H1 (cell line): ENCODE measurements around the gene MARK1. TPM values are rescaled to one million over a fixed set of nuclear protein-coding genes. Genes with fewer than 3 reads are reported as not detected.

ENCODE experiments used
- CTCF ChIA-PET: fragments of 300-600 bp; sonication (Branson Sonifier 250); formaldehyde crosslinking; loops from one replicate; lab custom pipeline; 2021; ENCODE audit not compliant: partially characterized antibody; lab: Charles Lee
- POLR2A ChIA-PET: fragments of 300-600 bp; sonication (Branson Sonifier 250); formaldehyde crosslinking; loops from one replicate; lab custom pipeline; 2021; ENCODE audit warnings: inconsistent platforms; ENCODE audit not compliant: partially characterized antibody; lab: Charles Lee
- DNase-seq, 2 experiments: peaks; one replicate each; pipeline versions ENCODE4 v3.0.0 to v3.0.0-alpha.2; 2010 to 2022; ENCODE audit warnings: low spot score in 2 of 2, low read depth in 1 of 2, mixed read lengths in 1 of 2
- FAIRE-seq: peaks from 2 replicates; lab custom pipeline; 2011; peaks lifted over from hg19 to GRCh38; lab: Jason Lieb, UNC
- H2AFZ ChIP-seq: 2 replicates; pipeline ENCODE4 v1.8.1; 2012; ENCODE audit warnings: low read length, inconsistent platforms
- H2AK5ac ChIP-seq: 2 replicates; pipeline ENCODE4 v1.6.1; 2013; ENCODE audit warnings: low read depth, low read length
- H2BK120ac ChIP-seq: replicated peaks from 2 replicates; pipeline ENCODE3; 2013; ENCODE audit warnings: low read depth, low read length, inconsistent platforms
- H2BK12ac ChIP-seq: 2 replicates; pipeline ENCODE4 v1.6.1; 2013; ENCODE audit warnings: low read depth, low read length
- H2BK15ac ChIP-seq: 2 replicates; pipeline ENCODE4 v1.6.1; 2013; ENCODE audit warnings: low read length
- H2BK20ac ChIP-seq: 2 replicates; pipeline ENCODE4 v1.6.1; 2013; ENCODE audit warnings: low read length
- H2BK5ac ChIP-seq: 2 replicates; pipeline ENCODE4 v1.6.1; 2013; ENCODE audit warnings: low read depth, low read length
- H3K14ac ChIP-seq: 2 replicates; pipeline ENCODE4 v1.6.1; 2013; ENCODE audit warnings: inconsistent platforms; ENCODE audit not compliant: insufficient read length
- H3K18ac ChIP-seq: 2 replicates; pipeline ENCODE4 v1.6.1; 2013; ENCODE audit warnings: low read length; ENCODE audit errors: extremely low read depth
- H3K23ac ChIP-seq: 2 replicates; pipeline ENCODE4 v1.6.1; 2013; ENCODE audit warnings: inconsistent platforms; ENCODE audit not compliant: insufficient read length
- H3K23me2 ChIP-seq: 2 replicates; pipeline ENCODE4 v1.6.1; 2013; ENCODE audit warnings: low read depth, low read length
- H3K27ac ChIP-seq: 2 replicates; pipeline ENCODE4 v1.6.1; 2011; ENCODE audit warnings: low read depth, low read length, inconsistent platforms
- H3K27me3 ChIP-seq, 4 experiments: replicated peaks in 1 of 4; 1 replicate in 1 of 4; 2 replicates in 3 of 4; pipeline versions ENCODE4 v1.6.1 to v1.8.1; 2011 to 2013; ENCODE audit warnings: low read length in 3 of 4, mild to moderate bottlenecking in 3 of 4, inconsistent platforms in 2 of 4, mixed read lengths in 2 of 4, moderate library complexity in 1 of 4; ENCODE audit not compliant: control insufficient read depth in 3 of 4, insufficient read depth in 3 of 4; ENCODE audit errors: extremely low read depth in 1 of 4
- H3K36me3 ChIP-seq, 4 experiments: 2 replicates each; pipeline versions ENCODE4 v1.6.1 to v1.8.1; 2011 to 2013; ENCODE audit warnings: mild to moderate bottlenecking in 4 of 4, low read length in 3 of 4, moderate library complexity in 2 of 4, control low read depth in 1 of 4, inconsistent platforms in 1 of 4; ENCODE audit not compliant: insufficient read depth in 4 of 4, control insufficient read depth in 2 of 4
- H3K4ac ChIP-seq: replicated peaks from 2 replicates; pipeline ENCODE3; 2013; ENCODE audit warnings: low read length, low read depth, mixed read lengths, inconsistent platforms; ENCODE audit not compliant: insufficient read length
- H3K4me1 ChIP-seq, 4 experiments: replicated peaks in 1 of 4; 1 replicate in 1 of 4; 2 replicates in 3 of 4; pipeline versions ENCODE4 v1.6.1 to v1.8.1; 2011 to 2013; ENCODE audit warnings: low read length in 3 of 4, inconsistent platforms in 2 of 4, mixed read lengths in 1 of 4; ENCODE audit not compliant: insufficient read depth in 4 of 4, control insufficient read depth in 3 of 4
- H3K4me2 ChIP-seq, 2 experiments: 2 replicates each; pipeline versions ENCODE4 v1.6.1 to v1.8.1; 2011 to 2013; ENCODE audit warnings: low read depth in 2 of 2, low read length in 2 of 2, control low read depth in 1 of 2, inconsistent platforms in 1 of 2, mild to moderate bottlenecking in 1 of 2; ENCODE audit not compliant: insufficient read depth in 1 of 2
- H3K4me3 ChIP-seq, 4 experiments: fragments of 200-600, 300-600 bp in 1 of 4; sonication (generic), shearing (Covaris generic), sonication (Bioruptor Twin) in 1 of 4; 2 replicates each; pipeline versions ENCODE4 v1.5.1 to v1.8.1; 2011 to 2016; ENCODE audit warnings: low read length in 4 of 4, low read depth in 3 of 4, control low read depth in 2 of 4, inconsistent platforms in 2 of 4, mild to moderate bottlenecking in 2 of 4, mixed read lengths in 1 of 4, moderate library complexity in 1 of 4; ENCODE audit not compliant: insufficient read depth in 2 of 4; ENCODE audit errors: extremely low read depth in 1 of 4
- H3K56ac ChIP-seq: replicated peaks from 2 replicates; pipeline ENCODE3; 2013; ENCODE audit warnings: low read depth, mild to moderate bottlenecking, mixed read lengths, low read length, inconsistent platforms; ENCODE audit not compliant: insufficient read length
- H3K79me1 ChIP-seq: 2 replicates; pipeline ENCODE4 v1.6.1; 2013; ENCODE audit warnings: low read depth, low read length, control low read depth
- H3K79me2 ChIP-seq, 2 experiments: 2 replicates each; pipeline versions ENCODE4 v1.6.1 to v1.8.1; 2012 to 2013; ENCODE audit warnings: low read length in 2 of 2, mild to moderate bottlenecking in 2 of 2, inconsistent platforms in 1 of 2; ENCODE audit not compliant: insufficient read depth in 2 of 2, control insufficient read depth in 1 of 2
- H3K9ac ChIP-seq, 4 experiments: replicated peaks in 1 of 4; 1 replicate in 1 of 4; 2 replicates in 3 of 4; pipeline versions ENCODE4 v1.6.1 to v1.8.1; 2011 to 2013; ENCODE audit warnings: low read depth in 3 of 4, low read length in 3 of 4, control low read depth in 2 of 4, mild to moderate bottlenecking in 2 of 4, moderate library complexity in 2 of 4, inconsistent platforms in 1 of 4; ENCODE audit errors: extremely low read depth in 1 of 4
- H3K9me3 ChIP-seq, 2 experiments: 2 replicates each; pipeline versions ENCODE4 v1.6.1 to v1.8.1; 2012 to 2013; ENCODE audit warnings: mild to moderate bottlenecking in 2 of 2, moderate library complexity in 2 of 2, control low read depth in 1 of 2, inconsistent platforms in 1 of 2, low read depth in 1 of 2, low read length in 1 of 2, mixed read lengths in 1 of 2; ENCODE audit not compliant: insufficient read depth in 2 of 2
- H4K20me1 ChIP-seq, 2 experiments: replicated peaks in 1 of 2; 2 replicates each; pipeline versions ENCODE3 to v1.8.1; 2011 to 2013; ENCODE audit warnings: inconsistent platforms in 2 of 2, low read length in 2 of 2, mild to moderate bottlenecking in 1 of 2; ENCODE audit not compliant: insufficient read depth in 2 of 2, control insufficient read depth in 1 of 2
- H4K5ac ChIP-seq: 2 replicates; pipeline ENCODE4 v1.6.1; 2013; ENCODE audit warnings: low read length, low read depth, mixed read lengths, inconsistent platforms; ENCODE audit not compliant: insufficient read length
- H4K8ac ChIP-seq: 2 replicates; pipeline ENCODE4 v1.8.0; 2013; ENCODE audit warnings: mild to moderate bottlenecking, moderate library complexity, low read length, inconsistent platforms; ENCODE audit not compliant: insufficient read depth; ENCODE audit errors: extremely low read depth
- H4K91ac ChIP-seq: replicated peaks from 2 replicates; pipeline ENCODE3; 2013; ENCODE audit warnings: low read length, mixed read lengths, inconsistent platforms; ENCODE audit not compliant: insufficient read length
- BRCA1 ChIP-seq: IDR thresholded peaks from 2 replicates; pipeline ENCODE4 v1.6.1; 2012; ENCODE audit warnings: low read depth, low read length, improper control_type of control experiment
- RAD21 ChIP-seq, 2 experiments: IDR thresholded peaks in 1 of 2; conservative IDR thresholded peaks in 1 of 2; 2 replicates each; pipeline ENCODE4 v1.6.1; 2011; ENCODE audit warnings: low read depth in 2 of 2, low read length in 2 of 2, improper control_type of control experiment in 1 of 2, inconsistent platforms in 1 of 2, mild to moderate bottlenecking in 1 of 2, moderate library complexity in 1 of 2
- SP2 ChIP-seq: IDR thresholded peaks from 2 replicates; pipeline ENCODE4 v1.6.1; 2012; ENCODE audit warnings: mild to moderate bottlenecking, low read length, inconsistent platforms
- TCF12 ChIP-seq: IDR thresholded peaks from 2 replicates; pipeline ENCODE4 v1.6.1; 2011; ENCODE audit warnings: low read depth, mild to moderate bottlenecking, low read length
- WGBS, 2 experiments: shearing (Covaris generic) in 1 of 2; methylation state at CpG; one replicate each; pipeline versions ENCODE4 v1.1.6 to v1.1.7; 2013 to 2015; ENCODE audit warnings: low lambda C conversion rate in 2 of 2, mixed read lengths in 2 of 2, inconsistent platforms in 1 of 2, low coverage in 1 of 2, missing lambda C conversion rate in 1 of 2; ENCODE audit not compliant: insufficient replicate concordance in 2 of 2, insufficient coverage in 1 of 2, insufficient read length in 1 of 2; ENCODE audit errors: extremely low coverage in 1 of 2, missing lambda C conversion rate in 1 of 2; 5-methylcytosine and 5-hydroxymethylcytosine counted together
- polyA plus RNA-seq, 7 experiments: library from polyadenylated mRNA; depleted of rRNA in 3 of 7; stranded (reverse) in 5 of 7; unstranded in 2 of 7; fragments of >200 nt in 5 of 7; fragments of 200-250 nt in 2 of 7; gene quantifications; 1 replicate in 5 of 7; 2 replicates in 1 of 7; 4 replicates in 1 of 7; pipeline versions ENCODE4 v1.2.1 to v1.2.3, GENCODE V29; 2011 to 2013; ENCODE audit warnings: missing spikeins in 2 of 7, mixed read lengths in 2 of 7
- total RNA-seq: library from RNA; stranded (reverse); fragmentation: NEBNext Ultra II Directional; extraction: Animal tissue kit (Norgen Biotek cat#: 25700); gene quantifications from 2 replicates; pipeline ENCODE4 v1.2.1, GENCODE V29; 2021

Gene MARK1
- total and polyA plus RNA-seq, 2 of the 8 experiments (the other 6 are each of a cell fraction or from before 2014, with no cell fraction given), result 5.5 to 20.5 TPM

DNA sequence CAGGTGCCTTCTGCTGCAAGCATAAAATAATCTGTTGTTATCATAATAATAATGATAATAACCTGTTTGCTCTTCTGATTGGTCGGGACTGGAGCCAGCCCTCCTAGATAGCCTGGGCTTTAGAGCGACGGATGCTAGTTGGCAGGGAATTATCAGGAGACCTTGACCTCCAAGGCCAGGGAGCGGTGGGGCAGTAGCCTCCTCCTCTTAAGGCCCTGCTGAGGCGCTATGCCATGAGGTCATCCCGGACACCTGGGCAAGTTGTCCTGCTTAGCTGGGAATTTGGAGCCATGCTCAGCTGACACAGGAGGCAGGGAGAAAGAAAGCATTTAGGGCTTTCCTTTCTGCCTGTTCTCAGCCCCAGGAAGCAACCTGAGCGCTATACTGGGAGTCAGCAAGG lies 177.8 kb downstream of the MARK1 start:
- 97% methylated on average over 7 of the region's 7 CpGs; no CpG with 5 or more reads in 1 of the 2 experiments for WGBS, 2 experiments
- Histone ChIP-seq H3K79me1 (no peaks in the 10 kb centered on the region), H3K4me3 (no peak overlapping the region), H2AK5ac (no peak overlapping the region), H3K9ac (no peak overlapping the region), H2BK12ac (peak overlapping the region; percentile 60; the same call in 1 of the 2 replicates), H3K14ac (no peak overlapping the region), H3K36me3 (no peaks in the 10 kb centered on the region), H2BK20ac (no peak overlapping the region), H3K18ac (no peak overlapping the region), H2BK15ac (no peak overlapping the region), H3K9me3 (no peaks in the 10 kb centered on the region), H3K23ac (no peak overlapping the region), H3K56ac (no peak overlapping the region)
- FAIRE-seq, result no peak
- CTCF ChIA-PET, result interaction anchor here (0.7 to 1.9 kb wide), 5 partner anchors 13 to 71 kb away, joined by 3 to 7 read pairs (median 3); no protein-coding TSS in a partner anchor
- no peak for DNase-seq
- no peak for TF ChIP-seq RAD21 (IDR thresholded peaks at IDR 0.05 in 1 of 2, conservative IDR thresholded peaks at IDR 0.05 in 1 of 2; ENCODE audit: low read depth in 2 of 2, low read length in 2 of 2)
- no peak for TF ChIP-seq TCF12
- no peak for TF ChIP-seq BRCA1
- no peak for TF ChIP-seq SP2
- TF ChIP-seq, all 59 proteins: peak for 0
- no peak overlapping the region for H4K91ac ChIP-seq
- H3K4me1 ChIP-seq, result peaks cover 0 to 11% (median 4%) of the 10 kb centered on the region in 4 experiments; a peak in 4 of 7 replicates
- no peak overlapping the region for H2BK120ac ChIP-seq
- H4K8ac ChIP-seq, result no peak overlapping the region
- H3K79me2 ChIP-seq, result no peaks in the 10 kb centered on the region
- H3K27me3 ChIP-seq, result no peaks in the 10 kb centered on the region
- no peak overlapping the region for H2BK5ac ChIP-seq
- no peak overlapping the region for H3K27ac ChIP-seq
- H4K5ac ChIP-seq, result no peak overlapping the region
- H3K4me2 ChIP-seq, result no peak overlapping the region
- no peaks in the 10 kb centered on the region for H3K23me2 ChIP-seq
- no peaks in the 10 kb centered on the region for H4K20me1 ChIP-seq
- H3K4ac ChIP-seq, result no peak overlapping the region
- no peak overlapping the region for H2AFZ ChIP-seq
- POLR2A ChIA-PET, result interaction anchor here (1.7 kb wide), 1 partner anchor 14 kb away, joined by 3 read pairs; no protein-coding TSS in a partner anchor
